ENCODE measurements around the gene BRAF. TPM values are rescaled to one million over a fixed set of nuclear protein-coding genes. Genes with fewer than 3 reads are reported as not detected.

Gene BRAF
- total RNA-seq, 1 donor from 2014 or later = 26.0 TPM

GRCh38 chr7:140688341-140688740, 236.4 kb downstream of the BRAF start:
- no peak overlapping the region for H3K27ac Mint-ChIP-seq (ENCODE audit: unreplicated experiment)

GRCh38 chr7:140686921-140687320, 237.8 kb downstream of the BRAF start:
- Histone ChIP-seq H3K4me1 (ENCODE audit: insufficient read depth, low read length) (no peaks in the 10 kb centered on the region), H3K27me3 (ENCODE audit: insufficient read depth, low read length) (no peaks in the 10 kb centered on the region), H3K36me3 (ENCODE audit: insufficient read depth, low read length) (no peaks in the 10 kb centered on the region), H2AFZ (ENCODE audit: low read depth, low read length) (no peak overlapping the region), H3K9ac (ENCODE audit: low read length) (no peak overlapping the region), H3K27ac (ENCODE audit: low read depth, low read length) (no peak overlapping the region), H3K9me3 (ENCODE audit: insufficient read depth, low read depth, low read length) (no peaks in the 10 kb centered on the region), H3K4me3 (ENCODE audit: insufficient read depth, low read depth, low read length) (no peak overlapping the region), H4K20me1 (ENCODE audit: insufficient read depth, low read length) (no peaks in the 10 kb centered on the region), H3K4me2 (ENCODE audit: low read length) (no peak overlapping the region), H3K79me2 (ENCODE audit: insufficient read depth, low read length) (no peaks in the 10 kb centered on the region)
- no peak for DNase-seq (ENCODE audit: low read depth)
- Mint-ChIP-seq H3K9me3 (ENCODE audit: unreplicated experiment) (no peaks in the 10 kb centered on the region), H3K27ac (ENCODE audit: unreplicated experiment) (no peak overlapping the region), H3K4me3 (ENCODE audit: unreplicated experiment) (no peak overlapping the region), H3K4me1 (ENCODE audit: low read depth, unreplicated experiment) (peaks cover 9% of the 10 kb centered on the region), H3K36me3 (ENCODE audit: low read depth, unreplicated experiment) (peaks cover 9% of the 10 kb centered on the region), H3K27me3 (ENCODE audit: low read depth, unreplicated experiment) (no peaks in the 10 kb centered on the region)
- no peak for FAIRE-seq
- no peak for TF ChIP-seq CTCF (IDR thresholded peaks at IDR 0.05; ENCODE audit: insufficient read depth, low read depth, low read length)
- no peak for TF ChIP-seq EZH2 (IDR thresholded peaks at IDR 0.05; ENCODE audit: insufficient read depth, low read length)

More at GRCh38 chr7:140688341-140688740, 236.4 kb downstream of the BRAF start:
- H2AFZ ChIP-seq (ENCODE audit: low read depth, low read length) = no peak overlapping the region
- Mint-ChIP-seq H3K9me3 (ENCODE audit: unreplicated experiment) (no peaks in the 10 kb centered on the region), H3K27me3 (ENCODE audit: low read depth, unreplicated experiment) (no peaks in the 10 kb centered on the region), H3K36me3 (ENCODE audit: low read depth, unreplicated experiment) (peaks cover 9% of the 10 kb centered on the region), H3K4me3 (ENCODE audit: unreplicated experiment) (no peak overlapping the region), H3K4me1 (ENCODE audit: low read depth, unreplicated experiment) (peaks cover 9% of the 10 kb centered on the region)
- H3K27ac ChIP-seq (ENCODE audit: low read depth, low read length) = no peak overlapping the region
- H3K36me3 ChIP-seq (ENCODE audit: insufficient read depth, low read length) = no peaks in the 10 kb centered on the region
- H3K9ac ChIP-seq (ENCODE audit: low read length) = no peak overlapping the region
- no peak overlapping the region for H3K4me2 ChIP-seq (ENCODE audit: low read length)
- no peaks in the 10 kb centered on the region for H3K9me3 ChIP-seq (ENCODE audit: insufficient read depth, low read depth, low read length)
- H3K4me3 ChIP-seq (ENCODE audit: insufficient read depth, low read depth, low read length) = no peak overlapping the region
- DNase-seq (ENCODE audit: low read depth) = no peak
- H3K27me3 ChIP-seq (ENCODE audit: insufficient read depth, low read length) = no peaks in the 10 kb centered on the region
- TF ChIP-seq CTCF (IDR thresholded peaks at IDR 0.05; ENCODE audit: insufficient read depth, low read depth, low read length) = no peak
- TF ChIP-seq EZH2 (IDR thresholded peaks at IDR 0.05; ENCODE audit: insufficient read depth, low read length) = no peak
- no peaks in the 10 kb centered on the region for H3K4me1 ChIP-seq (ENCODE audit: insufficient read depth, low read length)
- H3K79me2 ChIP-seq (ENCODE audit: insufficient read depth, low read length) = no peaks in the 10 kb centered on the region
- H4K20me1 ChIP-seq (ENCODE audit: insufficient read depth, low read length) = no peaks in the 10 kb centered on the region
- no peak for FAIRE-seq

GRCh38 chr7:140685407-140686087, 239.2 kb downstream of the BRAF start:
- no peak for FAIRE-seq
- Mint-ChIP-seq H3K9me3 (ENCODE audit: unreplicated experiment) (no peaks in the 10 kb centered on the region), H3K27me3 (ENCODE audit: low read depth, unreplicated experiment) (no peaks in the 10 kb centered on the region), H3K36me3 (ENCODE audit: low read depth, unreplicated experiment) (peaks cover 14% of the 10 kb centered on the region), H3K4me3 (ENCODE audit: unreplicated experiment) (no peak overlapping the region), H3K4me1 (ENCODE audit: low read depth, unreplicated experiment) (peaks cover 9% of the 10 kb centered on the region), H3K27ac (ENCODE audit: unreplicated experiment) (no peak overlapping the region)
- no peak for DNase-seq (ENCODE audit: low read depth)
- Histone ChIP-seq H3K79me2 (ENCODE audit: insufficient read depth, low read length) (no peaks in the 10 kb centered on the region), H4K20me1 (ENCODE audit: insufficient read depth, low read length) (no peaks in the 10 kb centered on the region), H3K27me3 (ENCODE audit: insufficient read depth, low read length) (no peaks in the 10 kb centered on the region), H2AFZ (ENCODE audit: low read depth, low read length) (no peak overlapping the region), H3K36me3 (ENCODE audit: insufficient read depth, low read length) (no peaks in the 10 kb centered on the region), H3K4me1 (ENCODE audit: insufficient read depth, low read length) (no peaks in the 10 kb centered on the region), H3K9ac (ENCODE audit: low read length) (no peak overlapping the region), H3K4me3 (ENCODE audit: insufficient read depth, low read depth, low read length) (no peak overlapping the region), H3K27ac (ENCODE audit: low read depth, low read length) (no peak overlapping the region), H3K9me3 (ENCODE audit: insufficient read depth, low read depth, low read length) (no peaks in the 10 kb centered on the region), H3K4me2 (ENCODE audit: low read length) (no peak overlapping the region)
- no peak for TF ChIP-seq EZH2 (IDR thresholded peaks at IDR 0.05; ENCODE audit: insufficient read depth, low read length)
- TF ChIP-seq CTCF (IDR thresholded peaks at IDR 0.05; ENCODE audit: insufficient read depth, low read depth, low read length) = no peak

All from astrocyte (in vitro differentiated cells and primary cell).